ENCODE measurements around the gene CXorf65.

CXorf65 gene

GRCh38 chrX:71128166-71128833, 21.8 kb upstream of the CXorf65 start:
- Histone ChIP-seq H3K4me1 (ENCODE audit: control insufficient read depth, insufficient read depth, low read length) (peaks cover 11% of the 10 kb centered on the region), H3K27me3 (replicated peaks; ENCODE audit: control insufficient read depth, insufficient read depth, low read length) (peaks cover 3% of the 10 kb centered on the region), H3K9ac (ENCODE audit: low read length) (no peak overlapping the region), H3K36me3 (ENCODE audit: control insufficient read depth, insufficient read depth, low read length, severe bottlenecking) (peaks cover 83% of the 10 kb centered on the region), H3K4me3 (ENCODE audit: low read length) (no peak overlapping the region), H3K9me3 (ENCODE audit: control insufficient read depth, low read length) (peaks cover 7% of the 10 kb centered on the region)
- peak; percentile 23 for DNase-seq (ENCODE audit: low read depth)

GRCh38 chrX:71118985-71119535, 12.5 kb upstream of the CXorf65 start:
- peaks cover 33% of the 10 kb centered on the region for H3K36me3 ChIP-seq (ENCODE audit: control insufficient read depth, insufficient read depth, low read length, severe bottlenecking)
- DNase-seq (ENCODE audit: low read depth) = peak; percentile 29
- H3K27me3 ChIP-seq (replicated peaks; ENCODE audit: control insufficient read depth, insufficient read depth, low read length) = no peaks in the 10 kb centered on the region
- peak overlapping the region; percentile 84 for H3K9ac ChIP-seq (ENCODE audit: low read length)
- H3K4me3 ChIP-seq (ENCODE audit: low read length) = peak overlapping the region; percentile 79
- no peaks in the 10 kb centered on the region for H3K9me3 ChIP-seq (ENCODE audit: control insufficient read depth, low read length)
- H3K4me1 ChIP-seq (ENCODE audit: control insufficient read depth, insufficient read depth, low read length) = no peaks in the 10 kb centered on the region

GRCh38 chrX:71118032-71118984, 11.8 kb upstream of the CXorf65 start, which contains the start of gene MED12:
TSS of gene MED12 (plus strand) at chrX:71118596. CDS start at chrX:71118755, 159 bp downstream.
- DNase-seq (ENCODE audit: low read depth) = peak; percentile 89
- Histone ChIP-seq H3K9me3 (ENCODE audit: control insufficient read depth, low read length) (no peaks in the 10 kb centered on the region), H3K36me3 (ENCODE audit: control insufficient read depth, insufficient read depth, low read length, severe bottlenecking) (peaks cover 25% of the 10 kb centered on the region), H3K27me3 (replicated peaks; ENCODE audit: control insufficient read depth, insufficient read depth, low read length) (peaks cover 4% of the 10 kb centered on the region), H3K4me1 (ENCODE audit: control insufficient read depth, insufficient read depth, low read length) (no peaks in the 10 kb centered on the region), H3K4me3 (ENCODE audit: low read length) (peak within 1 kb of the TSS; percentile 79), H3K9ac (ENCODE audit: low read length) (peak within 1 kb of the TSS; percentile 84)

- H3K27me3 ChIP-seq (replicated peaks; ENCODE audit: control insufficient read depth, insufficient read depth, low read length) = peaks cover 9% of the 10 kb centered on the region
- H3K9ac ChIP-seq (ENCODE audit: low read length) = no peak overlapping the region
- H3K4me3 ChIP-seq (ENCODE audit: low read length) = no peak overlapping the region
- H3K9me3 ChIP-seq (ENCODE audit: control insufficient read depth, low read length) = no peaks in the 10 kb centered on the region
- no peak for DNase-seq (ENCODE audit: low read depth)
- peaks cover 16% of the 10 kb centered on the region for H3K36me3 ChIP-seq (ENCODE audit: control insufficient read depth, insufficient read depth, low read length, severe bottlenecking)
- H3K4me1 ChIP-seq (ENCODE audit: control insufficient read depth, insufficient read depth, low read length) = no peaks in the 10 kb centered on the region
Observed at GRCh38 chrX:71117358-71117757, 10.8 kb upstream of the CXorf65 start.

GRCh38 chrX:71111921-71112431, 5.4 kb upstream of the CXorf65 start:
- H3K4me1 ChIP-seq (ENCODE audit: control insufficient read depth, insufficient read depth, low read length) = no peaks in the 10 kb centered on the region
- H3K9me3 ChIP-seq (ENCODE audit: control insufficient read depth, low read length) = no peaks in the 10 kb centered on the region
- H3K36me3 ChIP-seq (ENCODE audit: control insufficient read depth, insufficient read depth, low read length, severe bottlenecking) = no peaks in the 10 kb centered on the region
- no peak overlapping the region for H3K9ac ChIP-seq (ENCODE audit: low read length)
- no peak overlapping the region for H3K4me3 ChIP-seq (ENCODE audit: low read length)
- H3K27me3 ChIP-seq (replicated peaks; ENCODE audit: control insufficient read depth, insufficient read depth, low read length) = peaks cover 50% of the 10 kb centered on the region
- no peak for DNase-seq (ENCODE audit: low read depth)

- DNase-seq (ENCODE audit: low read depth) = no peak
- no peaks in the 10 kb centered on the region for H3K36me3 ChIP-seq (ENCODE audit: control insufficient read depth, insufficient read depth, low read length, severe bottlenecking)
- peaks cover 50% of the 10 kb centered on the region for H3K27me3 ChIP-seq (replicated peaks; ENCODE audit: control insufficient read depth, insufficient read depth, low read length)
- H3K9me3 ChIP-seq (ENCODE audit: control insufficient read depth, low read length) = no peaks in the 10 kb centered on the region
- no peak within 1 kb of the TSS for H3K4me3 ChIP-seq (ENCODE audit: low read length)
- H3K4me1 ChIP-seq (ENCODE audit: control insufficient read depth, insufficient read depth, low read length) = no peaks in the 10 kb centered on the region
- no peak within 1 kb of the TSS for H3K9ac ChIP-seq (ENCODE audit: low read length)
Observed at GRCh38 chrX:71111141-71111843, 4.8 kb upstream of the CXorf65 start, which contains the start of gene IL2RG. TSS of gene IL2RG (minus strand) at chrX:71111577. CDS start at chrX:71111539, 38 bp downstream.

- DNase-seq (ENCODE audit: low read depth) = no peak
- H3K4me1 ChIP-seq (ENCODE audit: control insufficient read depth, insufficient read depth, low read length) = no peaks in the 10 kb centered on the region
- H3K27me3 ChIP-seq (replicated peaks; ENCODE audit: control insufficient read depth, insufficient read depth, low read length) = peaks cover 53% of the 10 kb centered on the region
- H3K36me3 ChIP-seq (ENCODE audit: control insufficient read depth, insufficient read depth, low read length, severe bottlenecking) = no peaks in the 10 kb centered on the region
- no peak overlapping the region for H3K9ac ChIP-seq (ENCODE audit: low read length)
- no peak overlapping the region for H3K4me3 ChIP-seq (ENCODE audit: low read length)
- H3K9me3 ChIP-seq (ENCODE audit: control insufficient read depth, low read length) = no peaks in the 10 kb centered on the region
Observed at GRCh38 chrX:71109051-71109450, 2.5 kb upstream of the CXorf65 start.

GRCh38 chrX:71107762-71108360, 1.3 kb upstream of the CXorf65 start:
- Histone ChIP-seq H3K36me3 (ENCODE audit: control insufficient read depth, insufficient read depth, low read length, severe bottlenecking) (no peaks in the 10 kb centered on the region), H3K9me3 (ENCODE audit: control insufficient read depth, low read length) (no peaks in the 10 kb centered on the region), H3K4me3 (ENCODE audit: low read length) (no peak overlapping the region), H3K9ac (ENCODE audit: low read length) (no peak overlapping the region), H3K4me1 (ENCODE audit: control insufficient read depth, insufficient read depth, low read length) (no peaks in the 10 kb centered on the region), H3K27me3 (replicated peaks; ENCODE audit: control insufficient read depth, insufficient read depth, low read length) (peaks cover 48% of the 10 kb centered on the region)
- DNase-seq (ENCODE audit: low read depth) = no peak

GRCh38 chrX:71107245-71107644, 705 bp upstream of the CXorf65 start:
- Histone ChIP-seq H3K4me3 (ENCODE audit: low read length) (no peak overlapping the region), H3K36me3 (ENCODE audit: control insufficient read depth, insufficient read depth, low read length, severe bottlenecking) (no peaks in the 10 kb centered on the region)
- no peak for DNase-seq (ENCODE audit: low read depth)

GRCh38 chrX:71105628-71106027, 912 bp downstream of the CXorf65 start:
- peaks cover 40% of the 10 kb centered on the region for H3K27me3 ChIP-seq (replicated peaks; ENCODE audit: control insufficient read depth, insufficient read depth, low read length)
- H3K4me1 ChIP-seq (ENCODE audit: control insufficient read depth, insufficient read depth, low read length) = no peaks in the 10 kb centered on the region
- H3K4me3 ChIP-seq (ENCODE audit: low read length) = no peak overlapping the region
- H3K9ac ChIP-seq (ENCODE audit: low read length) = no peak overlapping the region
- H3K36me3 ChIP-seq (ENCODE audit: control insufficient read depth, insufficient read depth, low read length, severe bottlenecking) = no peaks in the 10 kb centered on the region
- H3K9me3 ChIP-seq (ENCODE audit: control insufficient read depth, low read length) = no peaks in the 10 kb centered on the region
- DNase-seq (ENCODE audit: low read depth) = no peak

More at GRCh38 chrX:71107245-71107644, 705 bp upstream of the CXorf65 start:
- H3K27me3 ChIP-seq (replicated peaks; ENCODE audit: control insufficient read depth, insufficient read depth, low read length) = peaks cover 43% of the 10 kb centered on the region
- no peaks in the 10 kb centered on the region for H3K4me1 ChIP-seq (ENCODE audit: control insufficient read depth, insufficient read depth, low read length)
- H3K9me3 ChIP-seq (ENCODE audit: control insufficient read depth, low read length) = no peaks in the 10 kb centered on the region
- H3K9ac ChIP-seq (ENCODE audit: low read length) = no peak overlapping the region

Data from adipocyte (in vitro differentiated cells).